HCT116 (cell line): ENCODE data around the gene FITM1. TPM values are rescaled to one million over a fixed set of nuclear protein-coding genes. Genes with fewer than 3 reads are reported as not detected.
A peak's percentile ranks its signal among the peaks of the same experiment; 100 is the strongest.

ENCODE experiments used
- ATAC-seq: fragments of 200-7000 bp; cut with Tn5 transposase; 2 replicates; pipeline ENCODE4 v1.9.1; 2020; ENCODE audit warnings: mild to moderate bottlenecking, moderate library complexity
- BruUV-seq: library from RNA; stranded (reverse); fragments of 400-500 nt; replicated peaks from 2 replicates; lab custom pipeline; 2021; lab: Mats Ljungman, UMichigan
- CTCF ChIA-PET: fragments of 300-600 bp; sonication (Branson Sonifier 250); formaldehyde crosslinking; loops from one replicate; lab custom pipeline; 2021; ENCODE audit warnings: antibody characterized with exemption; lab: Charles Lee
- POLR2A ChIA-PET: fragments of 300-600, 350-600 bp; sonication (Branson Sonifier 250); formaldehyde crosslinking; loops from one replicate; lab custom pipeline; 2021; ENCODE audit warnings: antibody characterized with exemption; lab: Charles Lee
- RAD21 ChIA-PET, 2 experiments: fragments of 300-600 bp; sonication (Branson Sonifier 250); formaldehyde crosslinking; loops; one replicate each; lab custom pipeline; 2023; ENCODE audit warnings: low total read pairs in 2 of 2; ENCODE audit not compliant: uncharacterized antibody in 2 of 2, unreplicated experiment in 2 of 2, low non-redundant PET in 1 of 2; lab: Charles Lee
- DNase-seq: peaks from one replicate; pipeline ENCODE4 v3.0.0-alpha.2; 2010; ENCODE audit warnings: low read depth, low spot score
- H2AFZ ChIP-seq: fragments of 200-600 bp; shearing (Covaris generic), sonication (generic); 2 replicates; pipeline ENCODE4 v1.6.1; 2017; ENCODE audit warnings: low read depth, mixed run types, mixed read lengths, antibody characterized with exemption, low read length; ENCODE audit not compliant: poor library complexity, severe bottlenecking
- H3K27ac ChIP-seq: 2 replicates; pipeline ENCODE4 v1.5.1; 2012; ENCODE audit warnings: low read depth, low read length
- H3K27me3 ChIP-seq: fragments of 200-600 bp; sonication (generic); 2 replicates; pipeline ENCODE4 v1.6.1; 2016; ENCODE audit warnings: mixed run types, low read length, mixed read lengths; ENCODE audit not compliant: insufficient read depth
- H3K36me3 ChIP-seq, 2 experiments: fragments of 200-500 bp in 1 of 2; fragments of 200-600 bp in 1 of 2; sonication (Bioruptor generic) in 1 of 2; sonication (generic) in 1 of 2; 2 replicates each; pipeline versions ENCODE4 v1.5.1 to v1.6.1; 2014 to 2016; ENCODE audit warnings: low read length in 2 of 2, inconsistent platforms in 1 of 2, mixed read lengths in 1 of 2, mixed run types in 1 of 2; ENCODE audit not compliant: insufficient read depth in 2 of 2, control insufficient read depth in 1 of 2
- H3K4me1 ChIP-seq, 2 experiments: fragments of 200-600 bp in 1 of 2; sonication (generic) in 1 of 2; 2 replicates each; pipeline versions ENCODE4 v1.5.1 to v1.6.1; 2012 to 2017; ENCODE audit warnings: low read length in 2 of 2, inconsistent platforms in 1 of 2, mild to moderate bottlenecking in 1 of 2, mixed read lengths in 1 of 2, mixed run types in 1 of 2, moderate library complexity in 1 of 2; ENCODE audit not compliant: insufficient read depth in 2 of 2, control insufficient read depth in 1 of 2
- H3K4me2 ChIP-seq: fragments of 200-600 bp; sonication (generic); 2 replicates; pipeline ENCODE4 v1.6.1; 2017; ENCODE audit warnings: mixed run types, low read length, mixed read lengths
- H3K4me3 ChIP-seq, 2 experiments: fragments of 200-600 bp in 1 of 2; sonication (generic) in 1 of 2; replicated peaks in 1 of 2; 2 replicates each; pipeline ENCODE4 v1.5.1; 2011 to 2016; ENCODE audit warnings: low read length in 2 of 2, control low read depth in 1 of 2, low read depth in 1 of 2, mild to moderate bottlenecking in 1 of 2, mixed read lengths in 1 of 2, mixed run types in 1 of 2
- H3K79me2 ChIP-seq: fragments of 200-600 bp; sonication (generic); 2 replicates; pipeline ENCODE4 v1.6.1; 2017; ENCODE audit warnings: mild to moderate bottlenecking, mixed run types, low read length, moderate library complexity, mixed read lengths; ENCODE audit not compliant: insufficient read depth
- H3K9ac ChIP-seq: fragments of 200-600 bp; sonication (generic); 2 replicates; pipeline ENCODE4 v1.6.1; 2016; ENCODE audit warnings: low read length, mixed read lengths
- H3K9me2 ChIP-seq: fragments of 200-600 bp; sonication (generic), shearing (Covaris generic); 2 replicates; pipeline ENCODE4 v1.6.1; 2017; ENCODE audit warnings: mixed run types, mild to moderate bottlenecking, moderate library complexity; ENCODE audit not compliant: insufficient read depth
- H3K9me3 ChIP-seq, 2 experiments: fragments of 200-500 bp in 1 of 2; fragments of 200-600 bp in 1 of 2; sonication (Bioruptor generic) in 1 of 2; sonication (generic) in 1 of 2; 2 replicates each; pipeline ENCODE4 v1.6.1; 2014 to 2017; ENCODE audit warnings: low read length in 2 of 2, mixed read lengths in 2 of 2, inconsistent platforms in 1 of 2, low read depth in 1 of 2, mild to moderate bottlenecking in 1 of 2, mixed run types in 1 of 2, moderate library complexity in 1 of 2; ENCODE audit not compliant: control insufficient read depth in 1 of 2, insufficient read depth in 1 of 2
- H4K20me1 ChIP-seq: fragments of 200-600 bp; sonication (generic), shearing (Covaris generic); 2 replicates; pipeline ENCODE4 v1.6.1; 2017; ENCODE audit warnings: mixed run types, mild to moderate bottlenecking, moderate library complexity; ENCODE audit not compliant: insufficient read depth
- CBX3 ChIP-seq: IDR thresholded peaks from 2 replicates; pipeline ENCODE4 v1.6.1; 2012; ENCODE audit warnings: low read depth
- CEBPB ChIP-seq: IDR thresholded peaks from 2 replicates; pipeline ENCODE4 v1.6.1; 2012; ENCODE audit warnings: low read depth
- EGR1 ChIP-seq: IDR thresholded peaks from 2 replicates; pipeline ENCODE4 v1.6.1; 2012; ENCODE audit warnings: low read depth
- EZH2 ChIP-seq: fragments of 200-600 bp; sonication (generic); IDR thresholded peaks from 2 replicates; pipeline ENCODE4 v1.6.1; 2017; ENCODE audit warnings: antibody characterized with exemption, mixed run types
- EZH2phosphoT487 ChIP-seq: fragments of 200-600 bp; IDR thresholded peaks from 2 replicates; pipeline ENCODE4 v1.6.1; 2018; ENCODE audit warnings: antibody characterized with exemption, borderline replicate concordance
- FOSL1 ChIP-seq: IDR thresholded peaks from 2 replicates; pipeline ENCODE4 v1.6.1; 2012; ENCODE audit warnings: low read depth
- JUND ChIP-seq: IDR thresholded peaks from 2 replicates; pipeline ENCODE4 v1.6.1; 2012
- POLR2AphosphoS5 ChIP-seq: IDR thresholded peaks from 2 replicates; pipeline ENCODE4 v1.6.1; 2011; ENCODE audit warnings: mild to moderate bottlenecking, low read depth, low read length, moderate library complexity
- RAD21 ChIP-seq: IDR thresholded peaks from 2 replicates; pipeline ENCODE4 v1.6.1; 2012; ENCODE audit warnings: low read depth, mild to moderate bottlenecking
- SIN3A ChIP-seq: IDR thresholded peaks from 2 replicates; pipeline ENCODE4 v1.6.1; 2012; ENCODE audit warnings: low read depth
- SP1 ChIP-seq: IDR thresholded peaks from 2 replicates; pipeline ENCODE4 v1.6.1; 2012; ENCODE audit warnings: low read depth
- SRF ChIP-seq: IDR thresholded peaks from 2 replicates; pipeline ENCODE4 v1.6.1; 2012; ENCODE audit warnings: low read depth
- TCF7L2 ChIP-seq: IDR thresholded peaks from 2 replicates; pipeline ENCODE4 v1.7.0; 2011; ENCODE audit warnings: borderline replicate concordance, inconsistent platforms; ENCODE audit not compliant: insufficient read depth, insufficient read length; ENCODE audit errors: extremely low read depth
- YY1 ChIP-seq: IDR thresholded peaks from 2 replicates; pipeline ENCODE4 v1.6.1; 2011; ENCODE audit warnings: low read length, low read depth, moderate library complexity, mild to moderate bottlenecking; ENCODE audit not compliant: insufficient replicate concordance; ENCODE audit errors: extremely low read depth
- ZFX ChIP-seq: fragments of 450-650 bp; IDR thresholded peaks from 2 replicates; pipeline ENCODE4 v1.6.1; 2017
- ZNF274 ChIP-seq: fragments of 200-500 bp; sonication (Bioruptor generic); IDR thresholded peaks from 2 replicates; pipeline ENCODE4 v1.6.1; 2014; ENCODE audit warnings: mild to moderate bottlenecking, low read depth, low read length, inconsistent platforms
- intact Hi-C: fragments of 100-400 bp; cut with micrococcal nuclease; formaldehyde crosslinking; loops from 2 replicates; pipeline ENCODE4 v1.10.0; 2022
- total RNA-seq: library from RNA; stranded (reverse); gene quantifications from one replicate; pipeline ENCODE4 v1.2.1, GENCODE V29; 2021; ENCODE audit not compliant: unreplicated experiment
- TF ChIP-seq, protein P1 (sequence below): IDR thresholded peaks from 2 replicates; pipeline ENCODE4 v1.6.1; 2012
- TF ChIP-seq, protein P2 (sequence below): IDR thresholded peaks from 2 replicates; pipeline ENCODE4 v1.6.1; 2012; ENCODE audit warnings: low read depth
- TF ChIP-seq, protein P3 (sequence below): IDR thresholded peaks from 2 replicates; pipeline ENCODE4 v1.6.1; 2011; ENCODE audit warnings: mild to moderate bottlenecking, low read length, moderate library complexity; ENCODE audit not compliant: insufficient replicate concordance; ENCODE audit errors: extremely low read depth

Gene FITM1
- total RNA-seq, 1 experiment from 2014 or later, result 0.81 TPM

DNA sequence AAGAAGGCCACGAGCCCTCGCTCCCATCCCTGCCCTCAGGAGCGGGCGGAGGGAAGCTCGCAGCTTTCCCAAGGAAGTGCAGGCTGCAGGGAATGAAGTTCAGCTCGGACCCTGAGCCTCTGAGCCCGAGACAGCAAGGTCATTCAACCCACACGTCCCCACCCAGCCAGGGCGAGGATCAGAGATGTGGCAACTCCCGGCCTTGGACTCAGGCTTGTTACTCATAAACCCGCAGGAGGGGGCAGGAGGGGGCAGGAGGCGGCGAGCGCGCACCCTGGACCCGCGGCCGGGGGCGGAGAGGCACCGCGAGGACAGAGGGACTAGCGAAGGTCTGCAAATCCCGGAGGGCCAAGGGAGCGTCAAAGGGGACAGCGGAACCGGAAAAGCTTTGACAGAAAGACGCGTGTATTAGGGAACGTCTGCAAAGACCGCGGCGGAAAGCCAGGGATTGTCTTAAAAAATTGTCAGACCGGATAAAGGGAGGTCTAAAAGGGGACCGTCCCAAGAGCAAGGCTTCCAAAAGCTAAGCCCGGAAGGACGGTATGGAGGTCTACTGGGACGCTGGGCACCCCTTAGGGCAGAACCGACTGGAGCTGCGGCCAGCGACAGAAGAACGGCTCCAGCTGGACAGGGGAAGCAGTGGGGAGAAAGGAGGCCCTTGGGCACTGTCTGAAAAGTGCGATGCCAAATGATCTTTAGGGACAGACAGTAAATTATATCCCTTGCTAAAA is 16.5 kb upstream of the FITM1 start:
- no peaks in the 10 kb centered on the region for H3K9me3 ChIP-seq
- peaks cover 5 to 9% of the 10 kb centered on the region in 2 experiments; a peak in 2 of 4 replicates for H3K36me3 ChIP-seq
- ATAC-seq (peak; percentile 59), DNase-seq (peak; percentile 94)
- peaks cover 7 to 20% of the 10 kb centered on the region in 2 experiments; a peak in 3 of 4 replicates for H3K4me1 ChIP-seq
- RAD21 ChIA-PET, result interaction anchor here (0.6 to 1.7 kb wide), 4 partner anchors 13 to 52 kb away, joined by 3 to 10 read pairs (median 4); partner anchors contain the start of genes EMC9 (in 1 of the 2) and PSME1 (in 1 of the 2)
- intact Hi-C loops, result loop anchor here (1.0 to 5.0 kb wide), 4 partner anchors 20 to 98 kb away; partner anchors contain the start of genes CHMP4A, IRF9, PCK2 and PSME2
- peak overlapping the region; percentile 74 for H2AFZ ChIP-seq
- H3K79me2 ChIP-seq, result peaks cover 14% of the 10 kb centered on the region; the same call in 1 of the 2 replicates
- POLR2A ChIA-PET, result interaction anchor here (0.8 to 2.6 kb wide), 17 partner anchors 9 to 184 kb away, joined by 3 to 49 read pairs (median 5); partner anchors contain the start of genes EMC9, FITM1, IPO4 and IRF9
- no peaks in the 10 kb centered on the region for H3K9me2 ChIP-seq
- peak overlapping the region; percentile 95 for H3K4me2 ChIP-seq
- CTCF ChIA-PET, result interaction anchor here (0.7 to 2.7 kb wide), 12 partner anchors 8 to 183 kb away, joined by 3 to 11 read pairs (median 4); partner anchors contain the start of genes EMC9, IRF9, PSME1 and PSME2
- peak overlapping the region; percentile 97 for H3K27ac ChIP-seq
- H3K9ac ChIP-seq, result peak overlapping the region; percentile 84
- H3K4me3 ChIP-seq, result peak overlapping the region; percentile 86 to 92
- H4K20me1 ChIP-seq, result no peaks in the 10 kb centered on the region
- BruUV-seq, result no TSS peak
- H3K27me3 ChIP-seq, result no peaks in the 10 kb centered on the region
- TF ChIP-seq POLR2AphosphoS5 (peak; percentile 83), RAD21 (0 out of 2 replicates have a peak, but pooled peaks have one; percentile 2), CEBPB (peak; percentile 81), TCF7L2 (peak; percentile 69), EGR1 (peak; percentile 92), FOSL1 (no peak), SP1 (no peak), ZNF274 (no peak), JUND (no peak), SIN3A (peak; percentile 92), EZH2phosphoT487 (no peak), YY1 (no peak), CBX3 (peak; percentile 14; the same call in 1 of the 2 replicates), ZFX (peak; percentile 84), SRF (no peak), EZH2 (no peak)
- TF ChIP-seq, protein P1, sequence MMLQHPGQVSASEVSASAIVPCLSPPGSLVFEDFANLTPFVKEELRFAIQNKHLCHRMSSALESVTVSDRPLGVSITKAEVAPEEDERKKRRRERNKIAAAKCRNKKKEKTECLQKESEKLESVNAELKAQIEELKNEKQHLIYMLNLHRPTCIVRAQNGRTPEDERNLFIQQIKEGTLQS, result no peak
- TF ChIP-seq, protein P2, sequence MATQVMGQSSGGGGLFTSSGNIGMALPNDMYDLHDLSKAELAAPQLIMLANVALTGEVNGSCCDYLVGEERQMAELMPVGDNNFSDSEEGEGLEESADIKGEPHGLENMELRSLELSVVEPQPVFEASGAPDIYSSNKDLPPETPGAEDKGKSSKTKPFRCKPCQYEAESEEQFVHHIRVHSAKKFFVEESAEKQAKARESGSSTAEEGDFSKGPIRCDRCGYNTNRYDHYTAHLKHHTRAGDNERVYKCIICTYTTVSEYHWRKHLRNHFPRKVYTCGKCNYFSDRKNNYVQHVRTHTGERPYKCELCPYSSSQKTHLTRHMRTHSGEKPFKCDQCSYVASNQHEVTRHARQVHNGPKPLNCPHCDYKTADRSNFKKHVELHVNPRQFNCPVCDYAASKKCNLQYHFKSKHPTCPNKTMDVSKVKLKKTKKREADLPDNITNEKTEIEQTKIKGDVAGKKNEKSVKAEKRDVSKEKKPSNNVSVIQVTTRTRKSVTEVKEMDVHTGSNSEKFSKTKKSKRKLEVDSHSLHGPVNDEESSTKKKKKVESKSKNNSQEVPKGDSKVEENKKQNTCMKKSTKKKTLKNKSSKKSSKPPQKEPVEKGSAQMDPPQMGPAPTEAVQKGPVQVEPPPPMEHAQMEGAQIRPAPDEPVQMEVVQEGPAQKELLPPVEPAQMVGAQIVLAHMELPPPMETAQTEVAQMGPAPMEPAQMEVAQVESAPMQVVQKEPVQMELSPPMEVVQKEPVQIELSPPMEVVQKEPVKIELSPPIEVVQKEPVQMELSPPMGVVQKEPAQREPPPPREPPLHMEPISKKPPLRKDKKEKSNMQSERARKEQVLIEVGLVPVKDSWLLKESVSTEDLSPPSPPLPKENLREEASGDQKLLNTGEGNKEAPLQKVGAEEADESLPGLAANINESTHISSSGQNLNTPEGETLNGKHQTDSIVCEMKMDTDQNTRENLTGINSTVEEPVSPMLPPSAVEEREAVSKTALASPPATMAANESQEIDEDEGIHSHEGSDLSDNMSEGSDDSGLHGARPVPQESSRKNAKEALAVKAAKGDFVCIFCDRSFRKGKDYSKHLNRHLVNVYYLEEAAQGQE, result no peak
- TF ChIP-seq, protein P3, sequence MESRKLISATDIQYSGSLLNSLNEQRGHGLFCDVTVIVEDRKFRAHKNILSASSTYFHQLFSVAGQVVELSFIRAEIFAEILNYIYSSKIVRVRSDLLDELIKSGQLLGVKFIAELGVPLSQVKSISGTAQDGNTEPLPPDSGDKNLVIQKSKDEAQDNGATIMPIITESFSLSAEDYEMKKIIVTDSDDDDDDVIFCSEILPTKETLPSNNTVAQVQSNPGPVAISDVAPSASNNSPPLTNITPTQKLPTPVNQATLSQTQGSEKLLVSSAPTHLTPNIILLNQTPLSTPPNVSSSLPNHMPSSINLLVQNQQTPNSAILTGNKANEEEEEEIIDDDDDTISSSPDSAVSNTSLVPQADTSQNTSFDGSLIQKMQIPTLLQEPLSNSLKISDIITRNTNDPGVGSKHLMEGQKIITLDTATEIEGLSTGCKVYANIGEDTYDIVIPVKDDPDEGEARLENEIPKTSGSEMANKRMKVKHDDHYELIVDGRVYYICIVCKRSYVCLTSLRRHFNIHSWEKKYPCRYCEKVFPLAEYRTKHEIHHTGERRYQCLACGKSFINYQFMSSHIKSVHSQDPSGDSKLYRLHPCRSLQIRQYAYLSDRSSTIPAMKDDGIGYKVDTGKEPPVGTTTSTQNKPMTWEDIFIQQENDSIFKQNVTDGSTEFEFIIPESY, result peak; percentile 20
